Spleen (tissue), 11 donors: ENCODE data around the gene CDIP1. TPM values are rescaled to one million over a fixed set of nuclear protein-coding genes. Genes with fewer than 3 reads are reported as not detected.
"Not testable (repeated sequence)": the region's sequence is repeated elsewhere in the genome, so short reads cannot be mapped to it uniquely, and the experiment has no call there.

Experiments
- DNase-seq: peaks from one replicate; pipeline ENCODE4 v3.0.0-alpha.2; 2020
- H3K27ac ChIP-seq, 8 donors: fragments of 200-600 bp; sonication (generic) in 7 of 8; 1 replicate in 4 of 8; 2 replicates in 4 of 8; pipeline versions ENCODE4 v1.5.0 to v1.8.0; 2016 to 2021; ENCODE audit warnings: inconsistent platforms in 4 of 8, mild to moderate bottlenecking in 4 of 8, moderate library complexity in 1 of 8
- H3K27me3 ChIP-seq, 7 donors: fragments of 200-600 bp; sonication (generic) in 6 of 7; replicated peaks in 1 of 7; 1 replicate in 4 of 7; 2 replicates in 3 of 7; pipeline versions ENCODE4 v1.5.0 to v1.8.0; 2016 to 2021; ENCODE audit warnings: inconsistent platforms in 3 of 7, mild to moderate bottlenecking in 1 of 7
- H3K36me3 ChIP-seq, 6 donors: fragments of 200-600 bp; sonication (generic) in 5 of 6; 1 replicate in 4 of 6; 2 replicates in 2 of 6; pipeline versions ENCODE4 v1.5.0 to v1.8.0; 2016 to 2021; ENCODE audit warnings: inconsistent platforms in 2 of 6
- H3K4me1 ChIP-seq, 6 donors: fragments of 200-600 bp; sonication (generic) in 5 of 6; 1 replicate in 3 of 6; 2 replicates in 3 of 6; pipeline versions ENCODE4 v1.5.0 to v1.8.0; 2016 to 2021; ENCODE audit warnings: inconsistent platforms in 3 of 6
- H3K4me3 ChIP-seq, 8 donors: fragments of 200-600 bp; sonication (generic) in 7 of 8; 1 replicate in 4 of 8; 2 replicates in 4 of 8; pipeline versions ENCODE4 v1.5.0 to v1.8.0; 2016 to 2021; ENCODE audit warnings: inconsistent platforms in 4 of 8, mild to moderate bottlenecking in 4 of 8, moderate library complexity in 2 of 8
- H3K9me3 ChIP-seq, 8 donors: fragments of 200-600 bp; sonication (generic) in 7 of 8; 1 replicate in 4 of 8; 2 replicates in 4 of 8; pipeline versions ENCODE4 v1.5.0 to v1.8.0; 2016 to 2021; ENCODE audit warnings: inconsistent platforms in 4 of 8
- POLR2A ChIP-seq, 3 donors: fragments of 450-650 bp; IDR thresholded peaks; one replicate each; pipeline ENCODE4 v1.5.1; 2017; ENCODE audit warnings: antibody characterized with exemption in 3 of 3, mild to moderate bottlenecking in 1 of 3
- POLR2AphosphoS5 ChIP-seq, 3 donors: sonication (generic); formaldehyde crosslinking; IDR thresholded peaks; one replicate each; pipeline ENCODE4 v1.5.1; 2017; ENCODE audit warnings: antibody characterized with exemption in 3 of 3
- WGBS, 5 donors: extraction: QIAGEN DNeasy Blood & Tissue Kit in 3 of 5; methylation state at CpG; one replicate each; pipeline versions ENCODE4 v1.1.5 to v1.1.7; 2013 to 2018; 5-methylcytosine and 5-hydroxymethylcytosine counted together
- intact Hi-C: fragments of 100-400 bp; cut with DNase I; formaldehyde crosslinking; loops from one replicate; pipeline ENCODE4 v1.15.0; 2023; ENCODE audit warnings: low total_unique reads
- polyA plus RNA-seq, 3 donors: library from polyadenylated mRNA; stranded (reverse); fragments of 200-250 nt; gene quantifications; one replicate each; pipeline ENCODE4 v1.2.1, GENCODE V29; 2013
- total RNA-seq, 7 donors: library from RNA; depleted of rRNA in 3 of 7; stranded (reverse); fragments of >200 nt in 3 of 7; fragmentation: NEBNext Ultra II Directional in 4 of 7; extraction: Animal tissue kit (Norgen Biotek cat#: 25700) in 4 of 7; gene quantifications; one replicate each; pipeline versions ENCODE4 v1.1.0 to v1.2.1, GENCODE V29; 2016 to 2021
- TF ChIP-seq, protein P1 (sequence below), 11 experiments: fragments of 200-600 bp in 7 of 11; fragments of 450-650 bp in 4 of 11; sonication (generic) in 4 of 11; IDR thresholded peaks in 8 of 11; conservative IDR thresholded peaks in 3 of 11; 1 replicate in 7 of 11; 2 replicates in 4 of 11; pipeline versions ENCODE4 v1.4.0 to v1.8.0; 2016 to 2021; ENCODE audit warnings: antibody characterized with exemption in 11 of 11, inconsistent platforms in 4 of 11, mild to moderate bottlenecking in 1 of 11
- donor health status: healthy with polysubstance abuse.
- donor health status: DM: no; HTN: no; CAD: no; lungs with moderate emphysema.
- donor health status: DM: no; HTN: no; CAD: no.
- donor health status: Bipolar disorder and iron deficiency.
- donor health status: healthy.
- donor health status: DM: no; HTN: no; CAD: no.
- donor health status: DM: yes; HTN: yes; CAD: no.

Gene CDIP1
- total and polyA plus RNA-seq, 10 donors: 9.6 to 26.9 (median 19.2) TPM

DNA sequence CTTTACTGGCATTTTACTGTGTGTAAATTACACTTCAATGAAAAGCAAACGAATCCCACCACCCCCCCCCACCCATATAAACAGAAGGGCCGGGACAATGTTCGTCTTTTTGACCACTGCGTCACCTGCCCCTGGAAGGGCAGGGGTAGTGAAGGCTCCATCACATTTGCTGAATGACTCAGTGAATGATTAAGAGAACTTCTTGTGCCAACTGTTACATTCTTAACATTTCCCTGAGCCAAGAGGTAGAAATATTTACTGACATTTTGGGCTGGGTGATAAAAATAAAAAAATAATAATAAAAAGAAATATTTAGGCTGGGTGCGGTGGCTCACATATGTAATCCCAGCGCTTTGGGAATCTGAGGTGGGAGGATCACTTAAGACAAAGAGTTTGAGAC, 41.7 kb upstream of the CDIP1 start:
- TF ChIP-seq POLR2AphosphoS5 (IDR thresholded peaks at IDR 0.05): no peak
- TF ChIP-seq, protein P1, sequence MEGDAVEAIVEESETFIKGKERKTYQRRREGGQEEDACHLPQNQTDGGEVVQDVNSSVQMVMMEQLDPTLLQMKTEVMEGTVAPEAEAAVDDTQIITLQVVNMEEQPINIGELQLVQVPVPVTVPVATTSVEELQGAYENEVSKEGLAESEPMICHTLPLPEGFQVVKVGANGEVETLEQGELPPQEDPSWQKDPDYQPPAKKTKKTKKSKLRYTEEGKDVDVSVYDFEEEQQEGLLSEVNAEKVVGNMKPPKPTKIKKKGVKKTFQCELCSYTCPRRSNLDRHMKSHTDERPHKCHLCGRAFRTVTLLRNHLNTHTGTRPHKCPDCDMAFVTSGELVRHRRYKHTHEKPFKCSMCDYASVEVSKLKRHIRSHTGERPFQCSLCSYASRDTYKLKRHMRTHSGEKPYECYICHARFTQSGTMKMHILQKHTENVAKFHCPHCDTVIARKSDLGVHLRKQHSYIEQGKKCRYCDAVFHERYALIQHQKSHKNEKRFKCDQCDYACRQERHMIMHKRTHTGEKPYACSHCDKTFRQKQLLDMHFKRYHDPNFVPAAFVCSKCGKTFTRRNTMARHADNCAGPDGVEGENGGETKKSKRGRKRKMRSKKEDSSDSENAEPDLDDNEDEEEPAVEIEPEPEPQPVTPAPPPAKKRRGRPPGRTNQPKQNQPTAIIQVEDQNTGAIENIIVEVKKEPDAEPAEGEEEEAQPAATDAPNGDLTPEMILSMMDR (IDR thresholded peaks at IDR 0.05 in 8 of 11, conservative IDR thresholded peaks at IDR 0.05 in 3 of 11): no peak
- no peak for TF ChIP-seq POLR2A (IDR thresholded peaks at IDR 0.05)
- Histone ChIP-seq H3K4me3 (no peak overlapping the region), H3K27ac (no peak overlapping the region), H3K27me3 (peaks cover 0 to 3% (median 0%) of the 10 kb centered on the region in 7 donors), H3K36me3 (no peaks in the 10 kb centered on the region), H3K9me3 (no peaks in the 10 kb centered on the region), H3K4me1 (peaks cover 0 to 4% (median under 1%) of the 10 kb centered on the region in 6 donors)
- intact Hi-C loops: no loop called here
- 69 to 86% (median 71%) methylated on average over 6 of the region's 6 CpGs for WGBS, 5 donors
- DNase-seq: no peak

DNA sequence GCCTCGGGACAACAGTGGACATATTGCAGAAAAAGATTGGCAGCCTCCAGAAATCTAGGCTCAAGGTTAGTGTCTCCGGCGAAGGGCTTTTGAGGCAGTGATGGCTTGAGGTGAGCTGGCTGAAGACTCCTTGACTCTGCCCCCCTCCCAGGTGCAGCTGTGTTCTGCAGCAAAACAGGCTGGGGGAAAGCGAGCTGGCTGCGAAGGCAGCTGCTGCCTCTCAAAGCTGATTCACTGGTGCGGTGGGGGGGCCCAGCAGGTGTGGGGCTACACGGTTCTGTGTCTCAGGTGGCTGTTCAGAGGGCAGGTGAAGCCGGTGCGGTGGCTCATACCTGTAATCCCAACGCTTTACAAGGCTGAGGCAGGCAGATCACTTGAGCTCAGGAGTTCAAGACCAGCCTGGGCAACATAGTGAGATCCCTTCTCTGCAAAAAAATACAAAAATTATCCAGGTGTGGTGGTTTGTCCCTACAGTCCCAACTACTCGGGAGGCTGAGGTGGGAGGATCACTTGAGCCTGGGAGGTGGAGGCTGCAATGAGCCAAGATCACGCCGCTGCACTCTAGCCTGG, 40.5 kb upstream of the CDIP1 start:
- no peak overlapping the region for H3K4me3 ChIP-seq
- no peaks in the 10 kb centered on the region for H3K9me3 ChIP-seq
- 83 to 91% (median 88%) methylated on average over 9 to 13 of the region's 13 CpGs for WGBS, 5 donors
- no peaks in the 10 kb centered on the region for H3K36me3 ChIP-seq
- intact Hi-C loops: no loop called here
- H3K4me1 ChIP-seq: peaks cover 0 to 12% (median 0%) of the 10 kb centered on the region in 6 donors
- TF ChIP-seq POLR2A (IDR thresholded peaks at IDR 0.05) (no peak), POLR2AphosphoS5 (IDR thresholded peaks at IDR 0.05) (no peak)
- TF ChIP-seq, protein P1 (IDR thresholded peaks at IDR 0.05 in 8 of 11, conservative IDR thresholded peaks at IDR 0.05 in 3 of 11): no peak
- peaks cover 0 to 10% (median 0%) of the 10 kb centered on the region in 7 donors for H3K27me3 ChIP-seq
- no peak for DNase-seq
- no peak overlapping the region for H3K27ac ChIP-seq

DNA sequence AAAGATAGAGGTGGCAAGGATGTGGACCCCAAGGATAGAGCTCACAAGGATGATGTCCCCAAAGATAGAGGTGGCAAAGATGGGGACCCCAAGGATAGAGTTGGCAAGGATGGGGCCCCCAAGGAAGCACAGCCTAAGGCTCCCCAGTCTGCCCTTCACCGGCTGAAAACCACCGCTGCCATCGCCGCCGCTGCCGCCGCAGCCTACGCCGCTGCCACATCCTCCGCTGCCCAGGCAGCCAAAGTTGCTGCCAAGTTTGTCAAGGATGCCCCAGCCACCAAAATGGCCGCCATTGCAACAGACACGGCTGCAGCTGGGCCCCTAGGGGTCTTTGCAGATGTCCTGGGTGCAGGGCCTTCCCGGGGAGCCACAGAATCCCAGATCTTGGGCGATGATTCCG, 37.4 kb upstream of the CDIP1 start:
- H3K36me3 ChIP-seq: no peaks in the 10 kb centered on the region
- no peak for DNase-seq
- H3K27me3 ChIP-seq: peaks cover 0 to 10% (median 0%) of the 10 kb centered on the region in 7 donors
- H3K4me1 ChIP-seq: peaks cover 0 to 12% (median 0%) of the 10 kb centered on the region in 6 donors
- 93 to 99% (median 96%) methylated on average over 15 of the region's 15 CpGs for WGBS, 5 donors
- intact Hi-C loops: no loop called here
- TF ChIP-seq POLR2A (IDR thresholded peaks at IDR 0.05) (no peak), POLR2AphosphoS5 (IDR thresholded peaks at IDR 0.05) (no peak)
- TF ChIP-seq, protein P1 (IDR thresholded peaks at IDR 0.05 in 8 of 11, conservative IDR thresholded peaks at IDR 0.05 in 3 of 11): no peak
- H3K27ac ChIP-seq: no peak overlapping the region
- H3K4me3 ChIP-seq: no peak overlapping the region
- no peaks in the 10 kb centered on the region for H3K9me3 ChIP-seq

DNA sequence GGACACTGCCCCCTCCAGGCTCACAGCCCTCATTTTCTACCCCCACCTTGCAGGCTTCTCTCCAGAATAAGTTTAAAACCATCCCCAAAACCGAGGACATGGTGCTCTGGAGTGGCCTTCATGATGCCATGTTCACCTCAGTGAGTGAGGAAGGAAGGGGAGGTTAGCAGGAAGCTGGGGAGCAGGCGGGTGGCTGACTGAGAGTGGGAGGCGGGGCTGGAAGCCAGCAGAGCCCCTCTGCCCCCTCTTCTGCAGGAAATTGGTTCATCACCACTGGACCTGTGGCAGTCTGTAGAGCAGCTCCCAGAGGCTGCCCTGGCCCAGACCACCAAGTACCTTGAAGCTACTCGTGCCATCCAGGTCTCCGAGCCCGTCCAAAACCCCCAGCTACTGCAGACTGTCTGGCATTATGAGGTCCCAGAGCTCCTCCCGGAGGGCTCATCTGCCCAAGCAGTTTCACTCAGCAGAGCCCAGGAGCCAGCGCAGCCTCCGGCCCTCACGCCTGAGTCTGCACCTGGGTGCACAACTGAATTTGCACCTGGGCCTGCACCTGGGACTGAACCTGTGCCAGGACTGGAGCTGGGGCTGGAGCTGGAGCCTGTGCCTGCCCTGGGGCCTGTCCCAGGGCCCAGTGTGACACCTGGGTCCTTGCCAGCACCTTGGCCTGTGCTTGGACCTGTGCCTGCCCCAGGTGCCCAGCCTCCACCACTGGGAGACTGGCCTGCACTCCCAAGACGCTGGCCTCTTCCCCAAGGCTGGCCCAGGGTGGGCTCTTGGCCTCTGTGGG, 36.5 kb upstream of the CDIP1 start:
- H3K4me3 ChIP-seq: no peak overlapping the region
- intact Hi-C loops: no loop called here
- peaks cover 0 to 12% (median 0%) of the 10 kb centered on the region in 6 donors for H3K4me1 ChIP-seq
- H3K36me3 ChIP-seq: no peaks in the 10 kb centered on the region
- peaks cover 0 to 10% (median 0%) of the 10 kb centered on the region in 7 donors for H3K27me3 ChIP-seq
- no peak for DNase-seq
- H3K9me3 ChIP-seq: no peaks in the 10 kb centered on the region
- TF ChIP-seq POLR2AphosphoS5 (IDR thresholded peaks at IDR 0.05) (no peak), POLR2A (IDR thresholded peaks at IDR 0.05) (no peak)
- TF ChIP-seq, protein P1 (IDR thresholded peaks at IDR 0.05 in 8 of 11, conservative IDR thresholded peaks at IDR 0.05 in 3 of 11): no peak
- H3K27ac ChIP-seq: no peak overlapping the region
- WGBS, 5 donors: 29 to 48% (median 44%) methylated on average over 4 to 11 of the region's 11 CpGs

DNA sequence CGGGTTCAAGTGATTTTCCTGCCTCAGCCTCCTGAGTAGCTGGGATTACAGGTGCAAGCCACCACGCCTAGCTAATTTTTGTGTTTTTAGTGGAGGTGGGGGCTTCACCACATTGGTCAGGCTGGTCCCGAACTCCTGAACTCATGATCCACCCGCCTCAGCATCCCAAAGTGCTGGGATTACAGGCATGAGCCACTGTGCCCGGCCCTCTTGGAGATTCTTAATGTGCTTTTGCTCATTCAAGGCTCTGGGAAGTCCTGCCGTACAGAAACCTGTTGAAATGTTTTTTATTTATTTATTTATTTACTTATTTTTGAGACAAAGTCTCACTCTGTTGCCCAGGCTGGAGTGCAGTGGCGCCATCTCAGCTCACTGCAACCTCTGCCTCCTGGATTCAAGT, 35.4 kb upstream of the CDIP1 start:
- H3K4me3 ChIP-seq, H3K27me3 ChIP-seq, DNase-seq, intact Hi-C loops, H3K9me3 ChIP-seq, H3K27ac ChIP-seq, H3K36me3 ChIP-seq: not testable (repeated sequence)
- WGBS, 5 donors: 62 to 84% (median 79%) methylated on average over 7 of the region's 7 CpGs
- peaks cover 0 to 12% (median 0%) of the 10 kb centered on the region in 6 donors for H3K4me1 ChIP-seq
